ENCODE data around the gene PTPRM. TPM values are rescaled to one million over a fixed set of nuclear protein-coding genes. Genes with fewer than 3 reads are reported as not detected.

Gene PTPRM
- total and polyA plus RNA-seq, 2 of the 4 experiments (the other 2 are of a cell fraction): 28.3 to 51.2 TPM

- intact Hi-C loops (cut with micrococcal nuclease): no loop called here
- Histone ChIP-seq H2BK20ac (ENCODE audit: low read depth, low read length) (no peak overlapping the region), H3K56ac (ENCODE audit: extremely low read depth, insufficient read depth, low read length) (no peak overlapping the region), H3K36me3 (ENCODE audit: control insufficient read depth, insufficient read depth, low read length) (no peaks in the 10 kb centered on the region), H3K18ac (ENCODE audit: low read depth, low read length) (no peak overlapping the region), H2AFZ (replicated peaks; ENCODE audit: low read length, poor library complexity) (no peak overlapping the region), H2BK5ac (ENCODE audit: low read depth, low read length, poor library complexity, severe bottlenecking) (no peak overlapping the region), H3K4me3 (ENCODE audit: insufficient read depth, low read depth, low read length) (no peak overlapping the region), H3K9me1 (ENCODE audit: insufficient read depth, low read length) (no peaks in the 10 kb centered on the region), H3K27ac (ENCODE audit: insufficient read depth, low read length) (no peak overlapping the region), H3K4me2 (ENCODE audit: low read depth, low read length) (no peak overlapping the region), H3K9me3 (ENCODE audit: control insufficient read depth, insufficient read depth, low read length) (no peaks in the 10 kb centered on the region), H4K20me1 (ENCODE audit: insufficient read depth, low read length) (no peaks in the 10 kb centered on the region), H4K8ac (ENCODE audit: low read depth in 2 of 2, low read length in 2 of 2) (no peak overlapping the region), H2BK120ac (ENCODE audit: low read depth, low read length) (no peak overlapping the region), H3K9ac (ENCODE audit: low read depth, low read length) (no peak overlapping the region), H3K27me3 (ENCODE audit: control insufficient read depth, insufficient read depth, low read length) (no peaks in the 10 kb centered on the region), H2AK9ac (replicated peaks; ENCODE audit: low read depth, low read length, poor library complexity) (no peak overlapping the region), H3K79me1 (ENCODE audit: low read depth in 1 of 2, low read length in 2 of 2) (no peaks in the 10 kb centered on the region), H3K4ac (ENCODE audit: low read depth, low read length) (no peak overlapping the region), H2AK5ac (ENCODE audit: low read depth, low read length) (no peak overlapping the region), H3K23ac (ENCODE audit: low read depth, low read length) (no peak overlapping the region), H4K91ac (ENCODE audit: insufficient read depth, low read depth, low read length) (no peak overlapping the region), H2BK15ac (ENCODE audit: low read depth, low read length) (no peak overlapping the region), H3K14ac (replicated peaks; ENCODE audit: low read depth, low read length) (no peak overlapping the region), H4K5ac (ENCODE audit: low read depth, low read length) (no peak overlapping the region), H3K4me1 (ENCODE audit: control insufficient read depth, insufficient read depth, low read length) (no peaks in the 10 kb centered on the region)
- dilution Hi-C loops (cut with HindIII; ENCODE audit: low sequenced_read_pairs, unreplicated experiment): no loop called here
- ATAC-seq (ENCODE audit: low read depth) (no peak), DNase-seq (no peak)
- BruUV-seq (replicated peaks): no TSS peak
- ChIA-PET CTCF (interaction anchor here (0.6 kb wide), 1 partner anchor 15 kb away, joined by 4 read pairs; no protein-coding TSS in a partner anchor), POLR2A (ENCODE audit: unreplicated experiment) (no interaction called here)
- WGBS, 2 experiments (ENCODE audit: extremely low coverage in 2 of 2, insufficient read length in 1 of 2): no CpG with 5 or more reads among the region's 3 CpGs
- in situ Hi-C loops (cut with MboI; ENCODE audit: low sequenced_read_pairs): no loop called here
- TF ChIP-seq CTCF (conservative IDR thresholded peaks at IDR 0.05; ENCODE audit: low read depth, low read length) (no peak), CHD1 (IDR thresholded peaks at IDR 0.05; ENCODE audit: low read depth, low read length) (no peak), SMC3 (IDR thresholded peaks at IDR 0.05; ENCODE audit: low read depth, low read length) (no peak), MAFK (IDR thresholded peaks at IDR 0.05; ENCODE audit: low read depth, low read length) (no peak), BHLHE40 (IDR thresholded peaks at IDR 0.05; ENCODE audit: low read depth, low read length) (no peak), CEBPB (IDR thresholded peaks at IDR 0.05; ENCODE audit: low read depth, low read length) (no peak), MXI1 (IDR thresholded peaks at IDR 0.05; ENCODE audit: borderline replicate concordance, low read depth, low read length) (no peak)
Measured at GRCh38 chr18:8235894-8236293, 668.8 kb downstream of the PTPRM start.
